CD4-positive, alpha-beta T cell treated with Interleukin-4 for 1 hour (primary cell): ENCODE results near the gene RIPOR2.
"Not testable (repeated sequence)": the region's sequence is repeated elsewhere in the genome, so short reads cannot be mapped to it uniquely, and the experiment has no call there.

ENCODE experiments used
- DNase-seq, 2 donors: peaks; one replicate each; pipeline ENCODE4 v3.0.0-alpha.2; 2020 to 2022

Gene RIPOR2

DNA sequence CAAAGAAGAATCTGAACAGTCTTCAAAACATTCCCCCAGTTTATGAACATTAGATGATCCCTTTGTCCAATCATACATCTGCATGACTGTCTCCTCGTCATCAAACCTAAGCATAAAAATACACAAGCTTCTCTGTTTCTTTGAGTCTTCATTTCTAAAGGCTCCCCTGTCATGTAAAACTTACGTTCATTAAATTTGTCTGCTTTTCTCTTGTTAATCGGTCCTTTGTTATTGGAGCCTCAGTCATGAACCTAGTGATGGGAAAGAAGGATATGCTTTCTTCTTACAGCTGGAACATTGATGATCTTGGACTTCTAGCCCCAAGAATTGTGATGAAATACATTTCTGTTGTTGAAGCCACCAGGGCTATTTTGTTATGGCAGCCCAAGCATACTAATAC, 18.0 kb upstream of the RIPOR2 start:
- DNase-seq = no peak

- peak; percentile 77 for DNase-seq
These were observed 16.1 kb upstream of the RIPOR2 start for GRCh38 chr6:24951811-24952299.

DNA sequence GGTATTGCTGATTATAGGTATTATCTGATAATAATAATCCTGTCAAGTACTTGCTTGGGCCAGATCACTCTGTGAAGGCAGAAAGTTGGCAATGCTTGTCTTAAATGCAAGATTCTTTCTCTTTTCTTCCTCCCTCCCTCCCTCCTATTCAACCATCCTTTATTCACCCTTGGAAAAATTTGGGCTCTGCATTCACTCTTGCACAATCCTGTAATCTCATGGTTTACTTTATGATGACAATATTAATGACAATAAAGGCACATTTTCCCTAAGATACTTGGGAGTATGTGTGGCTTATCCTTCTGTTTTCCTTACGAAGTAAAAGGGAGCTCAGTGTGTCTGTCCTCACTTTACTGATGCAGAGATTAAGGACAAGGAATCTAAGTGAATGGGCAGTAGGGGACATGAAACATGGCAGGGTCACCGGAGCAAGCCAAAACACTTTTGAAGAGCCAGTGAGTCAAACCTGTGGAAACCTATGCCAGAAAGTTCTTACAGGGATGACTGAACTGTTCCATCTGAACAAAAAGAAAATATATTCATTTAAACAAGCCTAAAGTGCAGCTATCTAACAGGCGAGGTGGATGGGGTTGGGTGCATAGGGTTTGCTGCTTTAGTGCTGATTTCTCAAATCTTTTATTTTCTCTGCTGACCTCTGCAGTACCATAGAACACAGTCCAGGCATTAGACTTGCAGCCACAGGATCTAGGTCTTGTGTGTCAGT, 14.6 kb upstream of the RIPOR2 start:
- DNase-seq = no peak

GRCh38 chr6:24949020-24949569, 13.3 kb upstream of the RIPOR2 start:
- peak; percentile 74 to 81 for DNase-seq

DNA sequence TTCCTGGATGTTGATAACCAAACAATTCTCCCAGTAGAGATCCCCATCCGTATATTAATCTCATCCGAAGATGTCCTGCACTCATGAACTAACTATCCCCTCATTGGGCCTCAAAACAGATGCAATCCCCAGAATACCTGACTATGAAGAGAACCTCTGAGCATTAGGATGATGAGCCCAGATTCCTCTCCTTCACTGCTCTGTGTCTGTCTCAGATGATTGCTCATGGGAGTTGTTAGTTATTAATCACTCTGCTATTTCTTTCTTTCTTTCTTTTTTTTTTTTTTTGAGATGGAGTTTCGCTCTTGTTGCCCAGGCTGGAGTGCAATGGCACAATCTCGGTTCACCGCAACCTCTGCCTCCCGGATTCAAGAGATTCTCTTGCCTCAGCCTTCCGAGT, 12.5 kb upstream of the RIPOR2 start:
- not testable (repeated sequence) for DNase-seq

DNA sequence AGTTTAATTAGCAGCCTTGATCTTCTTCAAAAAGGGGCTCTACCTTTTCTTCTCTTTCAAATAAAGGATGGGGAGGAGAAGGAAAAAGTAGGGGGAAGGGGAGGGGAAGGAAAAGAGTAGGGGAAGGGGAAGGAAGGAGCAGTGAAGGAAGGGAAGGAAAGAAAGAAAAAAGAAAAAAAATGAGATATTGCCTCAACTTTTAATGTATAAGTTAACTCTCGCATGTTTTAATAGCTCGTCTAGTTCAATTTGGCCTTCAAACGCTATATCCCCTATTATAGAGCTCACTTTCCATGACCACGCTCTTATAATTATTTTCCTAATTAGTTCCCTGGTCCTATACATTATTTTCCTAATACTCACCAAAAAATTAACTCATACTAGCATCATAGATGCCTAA, 11.9 kb upstream of the RIPOR2 start:
- DNase-seq = no peak

DNA sequence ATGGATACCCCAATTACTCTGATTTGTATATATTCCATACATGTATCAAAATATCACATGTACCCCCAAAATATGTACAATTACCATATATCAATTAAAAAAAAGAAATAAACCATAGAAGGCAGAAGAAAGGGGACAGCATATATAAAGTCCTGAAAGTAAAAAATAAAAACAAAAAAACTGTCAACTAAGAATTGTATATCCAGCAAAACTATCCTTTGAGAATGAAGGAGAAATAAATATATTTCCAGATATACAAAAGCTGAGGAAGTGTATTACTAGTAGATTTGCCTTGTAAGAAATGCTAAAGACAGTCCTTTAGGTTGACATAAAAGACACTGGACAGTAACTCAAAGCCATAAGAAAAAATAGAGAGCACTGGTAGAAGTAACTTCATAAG, 9.3 kb upstream of the RIPOR2 start:
- DNase-seq = no peak

- DNase-seq = no peak
These were observed 8.0 kb upstream of the RIPOR2 start for GRCh38 chr6:24943774-24944173.

GRCh38 chr6:24940311-24940917, 4.7 kb upstream of the RIPOR2 start:
- no peak for DNase-seq

DNA sequence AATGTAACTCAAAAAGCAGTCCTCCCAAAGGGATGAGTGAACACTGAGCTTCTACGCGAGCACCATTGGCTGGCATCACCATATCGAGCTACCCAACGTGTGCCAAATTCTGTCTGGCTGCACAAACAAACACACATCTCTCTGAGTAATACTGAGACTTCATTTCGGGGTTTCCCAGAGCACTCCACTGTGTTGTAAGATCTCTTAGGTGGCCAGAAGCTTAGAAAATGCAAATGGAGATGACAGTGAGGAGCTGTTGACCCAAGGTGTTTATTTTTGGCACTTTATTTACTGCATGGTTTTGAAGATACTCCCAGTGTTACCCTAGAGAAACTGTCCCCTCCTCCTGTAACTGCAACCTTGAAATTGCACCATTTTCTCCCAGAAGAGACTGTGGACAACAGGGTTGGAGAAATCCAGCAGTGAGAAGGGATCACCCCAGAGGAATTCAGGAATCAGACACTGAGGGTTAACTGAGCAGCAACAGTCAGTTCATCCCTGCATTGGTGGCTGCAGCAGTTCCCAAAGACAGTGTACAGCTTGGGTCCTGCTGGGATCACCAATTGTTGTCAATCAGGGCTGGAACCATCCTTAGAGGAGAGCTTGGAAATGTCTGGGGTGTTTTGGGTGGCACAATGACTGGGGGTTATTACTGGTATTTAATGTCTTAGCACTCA, 1.0 kb upstream of the RIPOR2 start:
- DNase-seq = peak; percentile 75 to 76

DNA sequence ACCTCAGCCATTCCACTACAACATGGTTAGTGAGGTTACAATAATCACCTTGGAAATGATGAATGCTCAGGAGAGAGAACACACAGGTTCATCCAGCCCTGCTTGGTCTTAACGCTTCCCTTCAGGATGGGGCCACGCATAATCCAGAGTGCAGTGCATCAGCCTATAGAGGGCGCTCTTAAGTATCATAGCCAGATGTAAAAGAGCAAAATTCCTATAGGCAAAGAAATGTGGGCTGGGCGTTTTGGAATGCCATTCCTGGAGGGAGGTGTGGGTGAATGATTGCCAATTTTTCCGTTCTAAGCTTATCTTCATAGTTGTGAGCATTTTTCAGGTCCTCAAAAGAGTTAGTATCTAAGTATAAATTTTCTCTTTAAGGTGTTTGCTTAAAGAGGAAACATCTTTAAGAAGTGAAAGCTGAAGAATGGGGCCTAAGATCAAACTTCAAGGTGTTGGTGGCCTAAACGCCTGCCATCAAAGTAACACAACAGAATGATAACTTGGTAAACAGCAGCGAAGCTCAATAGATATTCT, 1.8 kb downstream of the RIPOR2 start:
- peak; percentile 59 to 75 for DNase-seq

- DNase-seq = no peak
These were observed 2.5 kb downstream of the RIPOR2 start for GRCh38 chr6:24933266-24933665.

DNA sequence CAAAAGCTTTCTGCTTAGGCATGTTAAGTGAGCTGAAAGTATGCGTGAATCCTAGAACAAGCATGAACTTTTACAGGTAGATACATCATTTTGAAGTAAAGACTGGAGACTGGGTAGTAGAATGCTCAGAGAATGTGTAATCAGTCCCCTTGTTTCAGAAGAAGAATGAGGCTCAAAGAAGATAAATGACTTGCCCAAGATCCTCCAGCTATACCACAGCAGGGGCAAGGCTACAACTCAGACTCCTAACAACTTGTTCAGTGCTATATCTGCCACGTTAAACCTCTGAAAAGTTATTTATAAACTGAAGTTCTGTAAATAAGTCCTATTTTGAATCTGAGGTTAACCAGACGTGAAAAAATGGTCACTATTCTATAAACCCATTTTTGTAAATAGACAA, 2.9 kb downstream of the RIPOR2 start:
- no peak for DNase-seq

DNA sequence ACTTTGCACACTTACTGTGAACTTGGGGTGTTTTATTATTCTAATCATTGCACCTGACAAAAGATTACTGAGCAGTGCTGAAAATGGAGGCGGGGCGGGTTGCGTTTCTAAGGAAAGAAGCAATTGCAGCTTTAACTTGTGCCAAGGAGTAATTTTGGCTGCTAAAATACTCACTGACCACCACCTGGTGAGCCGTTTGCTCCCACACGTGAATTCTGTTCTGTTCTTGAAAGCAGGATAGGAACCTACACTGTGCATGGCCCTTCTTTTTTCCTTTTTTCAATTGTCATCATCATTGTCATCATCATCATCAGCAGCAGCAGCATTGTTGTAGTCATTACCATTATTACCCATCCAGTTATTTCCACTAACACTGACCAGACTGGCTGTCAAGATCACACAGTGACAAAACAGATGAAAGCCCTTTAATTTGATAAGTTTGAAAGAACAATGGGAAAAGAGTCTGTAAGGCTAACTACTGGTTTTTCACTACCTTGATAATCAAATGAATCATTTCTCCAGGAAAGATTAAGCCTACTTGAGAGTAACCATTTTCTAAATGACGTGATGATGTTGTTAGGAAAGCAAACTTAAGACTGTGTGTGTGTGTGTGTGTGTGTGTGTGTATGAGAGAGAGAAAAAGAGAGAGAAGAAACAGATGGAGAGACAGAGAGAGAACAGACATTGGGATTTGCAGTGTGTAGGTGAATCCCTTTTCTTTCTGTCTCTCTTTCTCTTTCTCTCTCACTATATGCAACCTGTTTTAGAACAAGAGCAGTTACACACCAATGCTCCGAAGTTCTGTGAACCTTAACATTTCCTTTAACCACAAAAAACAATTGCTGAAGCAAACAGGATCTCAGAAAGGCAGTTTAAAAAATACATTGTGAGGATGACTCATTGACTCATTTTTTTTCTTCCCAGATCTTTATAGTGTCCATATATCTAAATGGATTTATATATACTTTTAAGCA, 3.8 kb downstream of the RIPOR2 start:
- DNase-seq = peak in 1 of 2 donors; percentile 63

DNA sequence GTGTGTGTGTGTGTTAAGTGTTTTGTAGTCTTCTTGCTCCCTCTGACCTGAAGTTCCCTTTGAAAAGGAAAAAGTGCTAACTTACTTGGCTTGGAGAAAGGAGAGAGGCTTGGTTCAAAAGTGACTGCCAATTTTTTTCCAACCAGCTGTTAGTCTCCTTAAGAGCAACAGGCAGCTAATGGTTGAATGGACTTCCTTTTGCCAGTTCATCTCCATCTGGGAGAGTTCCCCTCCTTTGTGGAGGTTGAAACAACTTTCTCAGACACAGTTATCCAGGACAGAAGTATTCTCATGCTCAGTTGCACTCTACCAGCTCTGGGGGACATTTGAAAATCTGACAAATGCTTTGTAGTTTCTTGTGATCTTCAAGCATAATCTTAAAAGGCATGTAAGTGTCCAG, 4.5 kb downstream of the RIPOR2 start:
- no peak for DNase-seq

DNA sequence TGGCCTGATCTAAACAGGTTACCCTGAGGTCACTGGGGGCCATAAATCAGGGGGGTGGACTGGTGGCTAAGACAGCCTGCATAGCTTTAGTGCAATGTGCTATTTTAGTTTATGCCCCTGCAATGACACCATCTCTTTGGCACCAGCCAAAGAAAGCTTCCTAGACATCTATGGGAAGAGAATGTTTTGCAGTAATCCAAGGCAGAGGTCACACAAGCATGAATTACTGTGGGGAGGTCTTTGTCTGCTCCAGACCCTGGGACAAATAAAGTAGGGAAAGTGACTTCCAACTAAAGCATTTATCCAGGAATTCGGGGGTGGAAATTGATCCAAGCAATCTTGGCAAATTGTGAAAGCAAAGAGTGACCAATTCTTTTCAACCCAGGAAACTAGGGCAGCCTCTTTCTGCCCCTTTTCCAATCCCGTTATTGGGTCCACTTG, 5.3 kb downstream of the RIPOR2 start:
- DNase-seq = no peak

GRCh38 chr6:24929242-24929641, 6.5 kb downstream of the RIPOR2 start:
- peak; percentile 49 to 52 for DNase-seq

DNA sequence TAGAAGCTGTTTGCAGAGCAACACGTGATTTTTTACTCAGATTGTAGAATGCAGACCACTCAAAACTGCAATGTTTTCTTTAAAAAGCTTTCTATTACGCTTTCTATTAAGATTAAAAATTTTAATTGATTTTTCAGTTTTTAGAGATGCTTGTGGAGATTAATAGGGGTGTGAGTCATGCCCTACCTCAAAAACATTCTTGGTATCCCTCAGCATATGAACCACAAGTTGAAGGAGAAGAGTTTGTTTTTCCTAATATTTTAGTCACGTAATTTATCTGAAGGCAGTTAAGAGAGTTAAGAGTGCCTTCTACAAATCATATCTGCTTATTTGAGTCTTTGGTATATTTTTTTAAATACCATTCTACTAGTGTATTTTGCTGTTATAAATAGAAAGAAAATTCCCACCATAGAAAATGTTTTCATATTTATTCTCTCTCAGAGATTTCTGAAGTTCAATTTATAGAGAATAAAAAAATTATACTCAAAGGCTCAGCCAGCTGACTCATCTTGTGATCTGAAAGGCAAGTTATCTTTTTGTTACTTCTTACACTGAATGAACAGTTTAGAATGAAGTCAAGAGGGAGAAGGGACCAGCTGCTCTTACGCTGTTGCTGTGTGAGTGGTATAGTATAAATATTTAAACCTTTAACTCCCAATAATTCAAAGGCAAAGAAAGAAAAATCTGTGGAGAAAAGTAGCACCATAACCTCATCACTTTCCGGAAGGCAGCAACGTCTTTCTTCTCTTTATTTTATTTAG, 7.6 kb downstream of the RIPOR2 start:
- DNase-seq = no peak

- DNase-seq = peak in 1 of 2 donors; percentile 66
These were observed 8.3 kb downstream of the RIPOR2 start for GRCh38 chr6:24927277-24927955.

GRCh38 chr6:24926647-24927046, 9.1 kb downstream of the RIPOR2 start:
- DNase-seq = not testable (repeated sequence)

GRCh38 chr6:24926192-24926591, 9.6 kb downstream of the RIPOR2 start:
- DNase-seq = peak in 1 of 2 donors; percentile 50
